Measurements from ENCODE around the gene EIF2B4. TPM values are rescaled to one million over a fixed set of nuclear protein-coding genes. Genes with fewer than 3 reads are reported as not detected.

EIF2B4 gene
- total and polyA plus RNA-seq, 9 of the 15 experiments (the other 6 are each of a cell fraction or from before 2014, with no cell fraction given), result 29.7 to 80.3 (median 58.9) TPM

DNA sequence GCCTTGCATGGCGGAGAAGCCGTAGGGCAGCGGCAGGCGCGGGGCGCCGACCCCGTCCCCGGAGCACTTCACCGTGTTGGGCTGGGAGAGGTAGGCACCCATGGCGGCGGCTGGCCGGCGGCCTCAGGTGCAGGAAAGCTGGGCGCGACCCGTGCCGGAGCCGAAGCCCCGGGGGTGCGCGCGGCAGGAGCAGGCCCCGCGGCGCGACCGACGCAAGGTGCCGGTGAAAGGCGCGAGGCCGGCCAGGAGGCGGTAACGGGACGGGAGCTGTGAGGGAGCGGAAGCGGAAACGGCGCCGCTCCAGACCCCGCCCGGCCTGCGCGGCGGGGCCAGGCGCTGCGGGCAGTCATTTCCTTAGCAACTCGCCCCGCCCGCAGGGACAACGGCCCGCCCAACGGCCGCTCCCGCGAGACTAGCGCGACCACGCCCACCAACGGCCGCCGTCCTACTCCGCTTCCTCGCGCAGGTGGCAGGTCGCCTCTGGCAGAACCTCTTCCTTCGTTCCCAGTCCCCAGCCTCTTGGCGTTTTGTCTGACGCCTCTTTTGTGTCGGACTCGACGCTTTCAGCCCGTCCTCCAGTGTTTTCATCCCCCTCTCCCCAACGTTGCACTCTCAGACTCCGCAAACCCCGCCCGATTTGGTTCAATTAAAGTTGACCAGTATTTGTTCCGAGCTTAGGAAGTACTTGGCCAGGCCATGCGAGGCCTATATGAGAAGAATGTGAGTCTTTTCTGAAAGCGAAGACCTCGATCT is 39.4 kb upstream of the EIF2B4 start, which contains the start of gene PPM1G (continued):
- TF ChIP-seq, protein P1, sequence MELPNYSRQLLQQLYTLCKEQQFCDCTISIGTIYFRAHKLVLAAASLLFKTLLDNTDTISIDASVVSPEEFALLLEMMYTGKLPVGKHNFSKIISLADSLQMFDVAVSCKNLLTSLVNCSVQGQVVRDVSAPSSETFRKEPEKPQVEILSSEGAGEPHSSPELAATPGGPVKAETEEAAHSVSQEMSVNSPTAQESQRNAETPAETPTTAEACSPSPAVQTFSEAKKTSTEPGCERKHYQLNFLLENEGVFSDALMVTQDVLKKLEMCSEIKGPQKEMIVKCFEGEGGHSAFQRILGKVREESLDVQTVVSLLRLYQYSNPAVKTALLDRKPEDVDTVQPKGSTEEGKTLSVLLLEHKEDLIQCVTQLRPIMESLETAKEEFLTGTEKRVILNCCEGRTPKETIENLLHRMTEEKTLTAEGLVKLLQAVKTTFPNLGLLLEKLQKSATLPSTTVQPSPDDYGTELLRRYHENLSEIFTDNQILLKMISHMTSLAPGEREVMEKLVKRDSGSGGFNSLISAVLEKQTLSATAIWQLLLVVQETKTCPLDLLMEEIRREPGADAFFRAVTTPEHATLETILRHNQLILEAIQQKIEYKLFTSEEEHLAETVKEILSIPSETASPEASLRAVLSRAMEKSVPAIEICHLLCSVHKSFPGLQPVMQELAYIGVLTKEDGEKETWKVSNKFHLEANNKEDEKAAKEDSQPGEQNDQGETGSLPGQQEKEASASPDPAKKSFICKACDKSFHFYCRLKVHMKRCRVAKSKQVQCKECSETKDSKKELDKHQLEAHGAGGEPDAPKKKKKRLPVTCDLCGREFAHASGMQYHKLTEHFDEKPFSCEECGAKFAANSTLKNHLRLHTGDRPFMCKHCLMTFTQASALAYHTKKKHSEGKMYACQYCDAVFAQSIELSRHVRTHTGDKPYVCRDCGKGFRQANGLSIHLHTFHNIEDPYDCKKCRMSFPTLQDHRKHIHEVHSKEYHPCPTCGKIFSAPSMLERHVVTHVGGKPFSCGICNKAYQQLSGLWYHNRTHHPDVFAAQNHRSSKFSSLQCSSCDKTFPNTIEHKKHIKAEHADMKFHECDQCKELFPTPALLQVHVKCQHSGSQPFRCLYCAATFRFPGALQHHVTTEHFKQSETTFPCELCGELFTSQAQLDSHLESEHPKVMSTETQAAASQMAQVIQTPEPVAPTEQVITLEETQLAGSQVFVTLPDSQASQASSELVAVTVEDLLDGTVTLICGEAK (IDR thresholded peaks at IDR 0.05), result peak; percentile 93
- TF ChIP-seq, protein P1 (CRISPR knock-in tag; IDR thresholded peaks at IDR 0.05), result no peak
- peak; percentile 27; the same call in 1 of the 2 replicates for TF ChIP-seq TOE1 (IDR thresholded peaks at IDR 0.05; ENCODE audit: borderline replicate concordance)
- TF ChIP-seq TOE1 (CRISPR knock-in tag; IDR thresholded peaks at IDR 0.05; ENCODE audit: borderline replicate concordance, low read depth), result no peak
- TF ChIP-seq, protein P2, sequence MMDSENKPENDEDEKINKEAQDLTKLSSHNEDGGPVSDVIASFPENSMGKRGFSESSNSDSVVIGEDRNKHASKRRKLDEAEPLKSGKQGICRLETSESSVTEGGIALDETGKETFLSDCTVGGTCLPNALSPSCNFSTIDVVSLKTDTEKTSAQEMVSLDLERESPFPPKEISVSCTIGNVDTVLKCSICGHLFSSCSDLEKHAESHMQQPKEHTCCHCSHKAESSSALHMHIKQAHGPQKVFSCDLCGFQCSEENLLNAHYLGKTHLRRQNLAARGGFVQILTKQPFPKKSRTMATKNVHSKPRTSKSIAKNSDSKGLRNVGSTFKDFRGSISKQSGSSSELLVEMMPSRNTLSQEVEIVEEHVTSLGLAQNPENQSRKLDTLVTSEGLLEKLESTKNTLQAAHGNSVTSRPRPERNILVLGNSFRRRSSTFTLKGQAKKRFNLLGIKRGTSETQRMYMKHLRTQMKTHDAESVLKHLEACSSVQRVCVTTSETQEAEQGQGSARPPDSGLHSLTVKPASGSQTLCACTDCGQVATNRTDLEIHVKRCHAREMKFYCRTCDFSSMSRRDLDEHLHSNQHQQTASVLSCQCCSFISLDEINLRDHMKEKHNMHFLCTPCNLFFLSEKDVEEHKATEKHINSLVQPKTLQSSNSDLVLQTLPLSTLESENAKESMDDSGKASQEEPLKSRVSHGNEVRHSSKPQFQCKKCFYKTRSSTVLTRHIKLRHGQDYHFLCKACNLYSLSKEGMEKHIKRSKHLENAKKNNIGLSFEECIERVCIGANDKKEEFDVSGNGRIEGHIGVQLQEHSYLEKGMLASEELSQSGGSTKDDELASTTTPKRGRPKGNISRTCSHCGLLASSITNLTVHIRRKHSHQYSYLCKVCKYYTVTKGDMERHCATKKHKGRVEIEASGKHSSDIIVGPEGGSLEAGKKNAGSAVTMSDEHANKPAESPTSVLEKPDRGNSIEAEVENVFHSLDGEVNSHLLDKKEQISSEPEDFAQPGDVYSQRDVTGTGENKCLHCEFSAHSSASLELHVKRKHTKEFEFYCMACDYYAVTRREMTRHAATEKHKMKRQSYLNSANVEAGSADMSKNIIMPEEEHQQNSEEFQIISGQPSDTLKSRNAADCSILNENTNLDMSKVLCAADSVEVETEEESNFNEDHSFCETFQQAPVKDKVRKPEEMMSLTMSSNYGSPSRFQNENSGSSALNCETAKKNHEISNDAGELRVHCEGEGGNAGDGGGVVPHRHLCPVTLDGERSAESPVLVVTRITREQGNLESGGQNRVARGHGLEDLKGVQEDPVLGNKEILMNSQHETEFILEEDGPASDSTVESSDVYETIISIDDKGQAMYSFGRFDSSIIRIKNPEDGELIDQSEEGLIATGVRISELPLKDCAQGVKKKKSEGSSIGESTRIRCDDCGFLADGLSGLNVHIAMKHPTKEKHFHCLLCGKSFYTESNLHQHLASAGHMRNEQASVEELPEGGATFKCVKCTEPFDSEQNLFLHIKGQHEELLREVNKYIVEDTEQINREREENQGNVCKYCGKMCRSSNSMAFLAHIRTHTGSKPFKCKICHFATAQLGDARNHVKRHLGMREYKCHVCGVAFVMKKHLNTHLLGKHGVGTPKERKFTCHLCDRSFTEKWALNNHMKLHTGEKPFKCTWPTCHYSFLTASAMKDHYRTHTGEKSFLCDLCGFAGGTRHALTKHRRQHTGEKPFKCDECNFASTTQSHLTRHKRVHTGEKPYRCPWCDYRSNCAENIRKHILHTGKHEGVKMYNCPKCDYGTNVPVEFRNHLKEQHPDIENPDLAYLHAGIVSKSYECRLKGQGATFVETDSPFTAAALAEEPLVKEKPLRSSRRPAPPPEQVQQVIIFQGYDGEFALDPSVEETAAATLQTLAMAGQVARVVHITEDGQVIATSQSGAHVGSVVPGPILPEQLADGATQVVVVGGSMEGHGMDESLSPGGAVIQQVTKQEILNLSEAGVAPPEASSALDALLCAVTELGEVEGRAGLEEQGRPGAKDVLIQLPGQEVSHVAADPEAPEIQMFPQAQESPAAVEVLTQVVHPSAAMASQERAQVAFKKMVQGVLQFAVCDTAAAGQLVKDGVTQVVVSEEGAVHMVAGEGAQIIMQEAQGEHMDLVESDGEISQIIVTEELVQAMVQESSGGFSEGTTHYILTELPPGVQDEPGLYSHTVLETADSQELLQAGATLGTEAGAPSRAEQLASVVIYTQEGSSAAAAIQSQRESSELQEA (IDR thresholded peaks at IDR 0.05; ENCODE audit: low read depth), result 0 out of 2 replicates have a peak, but pooled peaks have one; percentile 53
- no peak for TF ChIP-seq NFYB (IDR thresholded peaks at IDR 0.05; ENCODE audit: extremely low read depth, insufficient read length)
- peak; percentile 36; the same call in 1 of the 2 replicates for TF ChIP-seq SPI1 (IDR thresholded peaks at IDR 0.05; ENCODE audit: borderline replicate concordance, low read depth, low read length)
- peak; percentile 67; the same call in 1 of the 2 replicates for TF ChIP-seq SMAD3 (CRISPR knock-in tag; conservative IDR thresholded peaks at IDR 0.05)

All from K562 (cell line).